WTC11 (cell line): ENCODE results near the gene ALMS1. TPM values are rescaled to one million over a fixed set of nuclear protein-coding genes. Genes with fewer than 3 reads are reported as not detected.

Experiments used
- ATAC-seq: fragments of 200-7000 bp; cut with Tn5 transposase; 2 replicates; pipeline ENCODE4 v1.10.0; 2021; ENCODE audit warnings: mild to moderate bottlenecking, moderate library complexity
- CTCF ChIA-PET: fragments of 300-600 bp; sonication (Branson Sonifier 250); formaldehyde crosslinking; loops from one replicate; lab custom pipeline; 2021; ENCODE audit warnings: antibody characterized with exemption; lab: Charles Lee
- POLR2A ChIA-PET: fragments of 350-600 bp; sonication (Branson Sonifier 250); formaldehyde crosslinking; loops from one replicate; lab custom pipeline; 2021; ENCODE audit warnings: antibody characterized with exemption; lab: Charles Lee
- DNase-seq: peaks from one replicate; pipeline ENCODE4 v3.0.0; 2021; ENCODE audit warnings: low spot score
- H3K27ac Mint-ChIP-seq: 2 replicates; pipeline ENCODE4 v1.8.0; 2021; ENCODE audit warnings: mixed read lengths
- H3K27me3 Mint-ChIP-seq: 2 replicates; pipeline ENCODE4 v1.8.0; 2021; ENCODE audit warnings: low read depth, mild to moderate bottlenecking, moderate library complexity, mixed read lengths
- H3K36me3 Mint-ChIP-seq: 2 replicates; pipeline ENCODE4 v1.8.0; 2021; ENCODE audit warnings: mixed read lengths
- H3K4me1 Mint-ChIP-seq: 2 replicates; pipeline ENCODE4 v1.8.0; 2022; ENCODE audit warnings: mixed read lengths
- H3K4me3 Mint-ChIP-seq: 2 replicates; pipeline ENCODE4 v1.8.0; 2021; ENCODE audit warnings: mild to moderate bottlenecking, moderate library complexity, mixed read lengths
- H3K9me3 Mint-ChIP-seq: 2 replicates; pipeline ENCODE4 v1.8.0; 2021; ENCODE audit warnings: mixed read lengths
- AR ChIP-seq: fragments of 250-450 bp; sonication (Bioruptor Pico); IDR thresholded peaks from 2 replicates; pipeline ENCODE4 v1.9.0; 2021; ENCODE audit warnings: mild to moderate bottlenecking
- ATF2 ChIP-seq: sonication (generic); formaldehyde crosslinking; IDR thresholded peaks from 2 replicates; pipeline ENCODE4 v1.8.1; 2022; ENCODE audit warnings: low read depth, missing genetic modification reagents, borderline replicate concordance
- ATF6 ChIP-seq: sonication (generic); formaldehyde crosslinking; IDR thresholded peaks from 2 replicates; pipeline ENCODE4 v1.8.1; 2023; ENCODE audit warnings: mild to moderate bottlenecking, missing genetic modification reagents
- CBFB ChIP-seq: sonication (generic); formaldehyde crosslinking; IDR thresholded peaks from 2 replicates; pipeline ENCODE4 v1.8.1; 2022; ENCODE audit warnings: mild to moderate bottlenecking, low read depth, missing genetic modification reagents
- CDX4 ChIP-seq: fragments of 250-450 bp; sonication (Bioruptor Pico); IDR thresholded peaks from 2 replicates; pipeline ENCODE4 v1.9.0; 2021; ENCODE audit warnings: moderate library complexity, mild to moderate bottlenecking, inconsistent platforms, borderline replicate concordance
- E2F1 ChIP-seq: sonication (generic); formaldehyde crosslinking; IDR thresholded peaks from 2 replicates; pipeline ENCODE4 v1.8.0; 2022; ENCODE audit warnings: mild to moderate bottlenecking, missing genetic modification reagents
- ELF4 ChIP-seq: sonication (generic); formaldehyde crosslinking; IDR thresholded peaks from 2 replicates; pipeline ENCODE4 v1.8.1; 2022; ENCODE audit warnings: low read depth, mild to moderate bottlenecking, moderate library complexity, missing genetic modification reagents
- ERG ChIP-seq: fragments of 250-450 bp; sonication (Bioruptor Pico); IDR thresholded peaks from 2 replicates; pipeline ENCODE4 v1.8.0; 2021; ENCODE audit warnings: mild to moderate bottlenecking
- ETV6 ChIP-seq: sonication (generic); formaldehyde crosslinking; IDR thresholded peaks from 2 replicates; pipeline ENCODE4 v1.8.1; 2022; ENCODE audit warnings: mild to moderate bottlenecking, missing genetic modification reagents
- NFYB ChIP-seq: sonication (generic); formaldehyde crosslinking; conservative IDR thresholded peaks from 2 replicates; pipeline ENCODE4 v1.8.0; 2022; ENCODE audit warnings: low read depth, missing genetic modification reagents
- SP1 ChIP-seq: sonication (generic); formaldehyde crosslinking; conservative IDR thresholded peaks from 2 replicates; pipeline ENCODE4 v1.8.1; 2022; ENCODE audit warnings: missing genetic modification reagents
- TEAD1 ChIP-seq: sonication (generic); formaldehyde crosslinking; IDR thresholded peaks from 2 replicates; pipeline ENCODE4 v1.8.0; 2022; ENCODE audit warnings: mild to moderate bottlenecking, missing genetic modification reagents
- ZBTB21 ChIP-seq: sonication (generic); formaldehyde crosslinking; IDR thresholded peaks from 2 replicates; pipeline ENCODE4 v1.8.1; 2023; ENCODE audit warnings: mild to moderate bottlenecking, missing genetic modification reagents, borderline replicate concordance
- ZNF138 ChIP-seq: sonication (generic); formaldehyde crosslinking; conservative IDR thresholded peaks from 2 replicates; pipeline ENCODE4 v1.8.1; 2022; ENCODE audit warnings: mild to moderate bottlenecking, moderate library complexity, missing genetic modification reagents
- ZNF232 ChIP-seq: sonication (generic); formaldehyde crosslinking; IDR thresholded peaks from 2 replicates; pipeline ENCODE4 v1.8.0; 2022; ENCODE audit warnings: mild to moderate bottlenecking, missing genetic modification reagents
- ZNF281 ChIP-seq: sonication (generic); formaldehyde crosslinking; IDR thresholded peaks from 2 replicates; pipeline ENCODE4 v1.8.0; 2023; ENCODE audit warnings: mild to moderate bottlenecking, missing genetic modification reagents
- ZNF317 ChIP-seq: sonication (generic); formaldehyde crosslinking; IDR thresholded peaks from 2 replicates; pipeline ENCODE4 v1.8.1; 2023; ENCODE audit warnings: low read depth, mild to moderate bottlenecking, moderate library complexity, missing genetic modification reagents, borderline replicate concordance
- ZNF396 ChIP-seq: fragments of 250-450 bp; sonication (Bioruptor Pico); IDR thresholded peaks from 2 replicates; pipeline ENCODE4 v1.8.0; 2021; ENCODE audit warnings: mild to moderate bottlenecking, moderate library complexity, borderline replicate concordance
- ZNF423 ChIP-seq: fragments of 250-450 bp; sonication (Bioruptor Pico); IDR thresholded peaks from 2 replicates; pipeline ENCODE4 v2.1.2; 2022; ENCODE audit warnings: mild to moderate bottlenecking, moderate library complexity
- ZNF425 ChIP-seq: fragments of 250-450 bp; sonication (Bioruptor Pico); conservative IDR thresholded peaks from 2 replicates; pipeline ENCODE4 v1.9.0; 2021; ENCODE audit warnings: mild to moderate bottlenecking
- total RNA-seq: library from RNA; stranded (reverse); gene quantifications from 3 replicates; pipeline ENCODE4 v1.2.3, GENCODE V29; 2021

The ALMS1 gene
- total RNA-seq, 1 experiment from 2014 or later = 37.3 TPM

- POLR2A ChIA-PET = no interaction called here
- TF ChIP-seq CBFB (CRISPR knock-in tag) (no peak), AR (no peak), ZNF423 (CRISPR knock-in tag) (no peak), ERG (no peak), NFYB (CRISPR knock-in tag) (no peak), CDX4 (CRISPR knock-in tag) (no peak), ZNF317 (CRISPR knock-in tag) (no peak), ATF2 (CRISPR knock-in tag) (no peak), SP1 (CRISPR knock-in tag) (no peak), ELF4 (CRISPR knock-in tag) (no peak), ZBTB21 (CRISPR knock-in tag) (no peak), ZNF138 (CRISPR knock-in tag) (no peak), ZNF425 (no peak), ZNF281 (no peak)
- TF ChIP-seq, all 79 proteins: peak for 0
- Mint-ChIP-seq H3K4me3 (no peak overlapping the region), H3K36me3 (peaks cover 16% of the 10 kb centered on the region), H3K9me3 (peaks cover 16% of the 10 kb centered on the region), H3K27ac (no peak overlapping the region), H3K27me3 (no peaks in the 10 kb centered on the region), H3K4me1 (no peaks in the 10 kb centered on the region; the same call in 1 of the 2 replicates)
- ATAC-seq (no peak), DNase-seq (no peak)
- CTCF ChIA-PET = no interaction called here
Measured at GRCh38 chr2:73582364-73582763, 196.7 kb downstream of the ALMS1 start.

- ATAC-seq = peak; percentile 78; the same call in 1 of the 2 replicates
- Mint-ChIP-seq H3K4me3 (no peak overlapping the region), H3K36me3 (peaks cover 13% of the 10 kb centered on the region), H3K27me3 (no peaks in the 10 kb centered on the region), H3K27ac (peak overlapping the region; percentile 93), H3K4me1 (peaks cover 12% of the 10 kb centered on the region), H3K9me3 (peaks cover 16% of the 10 kb centered on the region)
- POLR2A ChIA-PET = no interaction called here
- CTCF ChIA-PET = no interaction called here
- DNase-seq = no peak
- no peak for TF ChIP-seq ZNF232
- TF ChIP-seq ETV6 (CRISPR knock-in tag) = no peak
- TF ChIP-seq ZNF396 (CRISPR knock-in tag) = no peak
- TF ChIP-seq ATF6 (CRISPR knock-in tag) = no peak
- TF ChIP-seq TEAD1 (CRISPR knock-in tag) = no peak
- no peak for TF ChIP-seq E2F1 (CRISPR knock-in tag)
Measured at GRCh38 chr2:73588177-73588576, 202.5 kb downstream of the ALMS1 start.
